B cell (primary cell): Measurements from ENCODE around the gene LTBP3. TPM values are rescaled to one million over a fixed set of nuclear protein-coding genes. Genes with fewer than 3 reads are reported as not detected.

Experiments used
- ATAC-seq: fragments of 200-7000 bp; cut with Tn5 transposase; one replicate; pipeline ENCODE4 v1.10.0; 2021; ENCODE audit warnings: low read depth, mild to moderate bottlenecking, moderate number of reproducible peaks, moderate library complexity
- CTCF ChIA-PET: fragments of 350-600 bp; sonication (Branson Sonifier 250); formaldehyde crosslinking; loops from one replicate; lab custom pipeline; 2021; ENCODE audit warnings: antibody characterized with exemption, inconsistent platforms; lab: Charles Lee
- POLR2A ChIA-PET: fragments of 350-600 bp; sonication (Branson Sonifier 250); formaldehyde crosslinking; loops from one replicate; lab custom pipeline; 2021; ENCODE audit warnings: antibody characterized with exemption; lab: Charles Lee
- DNase-seq: peaks from one replicate; pipeline ENCODE4 v3.0.0; 2013
- H2AFZ ChIP-seq: 2 replicates; pipeline ENCODE4 v1.6.1; 2012; ENCODE audit warnings: mild to moderate bottlenecking, low read depth, low read length; ENCODE audit not compliant: insufficient read depth, poor library complexity, severe bottlenecking
- H3K27ac ChIP-seq, 2 donors: 1 replicate in 1 of 2; 2 replicates in 1 of 2; pipeline ENCODE4 v1.5.1; 2012 to 2013; ENCODE audit warnings: low read length in 2 of 2, mild to moderate bottlenecking in 2 of 2, moderate library complexity in 1 of 2
- H3K27me3 ChIP-seq, 4 experiments: fragments of 200-600 bp in 1 of 4; sonication (generic) in 1 of 4; replicated peaks in 1 of 4; 1 replicate in 2 of 4; 2 replicates in 2 of 4; pipeline versions ENCODE4 v1.6.1 to v1.7.0; 2013 to 2016; ENCODE audit warnings: low read length in 3 of 4, mild to moderate bottlenecking in 2 of 4, mixed read lengths in 1 of 4, moderate library complexity in 1 of 4; ENCODE audit not compliant: insufficient read depth in 4 of 4, control insufficient read depth in 3 of 4; ENCODE audit errors: control extremely low read depth in 1 of 4
- H3K36me3 ChIP-seq, 2 experiments: replicated peaks in 1 of 2; 1 replicate in 1 of 2; 2 replicates in 1 of 2; pipeline versions ENCODE4 v1.6.1 to v1.7.1; 2013; ENCODE audit warnings: low read length in 1 of 2; ENCODE audit not compliant: insufficient read depth in 2 of 2, control insufficient read depth in 1 of 2; ENCODE audit errors: control extremely low read depth in 1 of 2, extremely low read depth in 1 of 2
- H3K4me1 ChIP-seq, 2 donors: fragments of 200-600 bp in 1 of 2; sonication (generic) in 1 of 2; 1 replicate in 1 of 2; 2 replicates in 1 of 2; pipeline versions ENCODE4 v1.5.1 to v1.6.1; 2013 to 2017; ENCODE audit warnings: low read length in 2 of 2; ENCODE audit not compliant: control insufficient read depth in 2 of 2, insufficient read depth in 2 of 2
- H3K4me2 ChIP-seq: replicated peaks from 2 replicates; pipeline ENCODE3; 2012; ENCODE audit warnings: mild to moderate bottlenecking, low read depth, low read length; ENCODE audit not compliant: poor library complexity, severe bottlenecking
- H3K4me3 ChIP-seq, 5 experiments: fragments of 200-600 bp in 1 of 5; sonication (generic) in 1 of 5; 1 replicate in 3 of 5; 2 replicates in 2 of 5; pipeline versions ENCODE4 v1.5.1 to v1.7.0; 2011 to 2016; ENCODE audit warnings: low read length in 4 of 5, mild to moderate bottlenecking in 4 of 5, low read depth in 2 of 5, control low read depth in 1 of 5, moderate library complexity in 1 of 5; ENCODE audit not compliant: insufficient read depth in 1 of 5; ENCODE audit errors: control extremely low read depth in 1 of 5, extremely low read depth in 1 of 5
- H3K79me2 ChIP-seq: fragments of 200-600 bp; sonication (generic); one replicate; pipeline ENCODE4 v1.6.0; 2016; ENCODE audit warnings: low read length; ENCODE audit not compliant: control insufficient read depth, insufficient read depth
- H3K9ac ChIP-seq: fragments of 200-600 bp; sonication (generic); 2 replicates; pipeline ENCODE4 v1.6.1; 2017; ENCODE audit warnings: mild to moderate bottlenecking, low read length, moderate library complexity
- H3K9me3 ChIP-seq, 3 donors: one replicate each; pipeline versions ENCODE4 v1.6.1 to v1.7.1; 2013; ENCODE audit warnings: low read length in 2 of 3; ENCODE audit not compliant: control insufficient read depth in 2 of 3, insufficient read depth in 1 of 3; ENCODE audit errors: control extremely low read depth in 1 of 3
- H4K20me1 ChIP-seq: 2 replicates; pipeline ENCODE4 v1.6.0; 2012; ENCODE audit warnings: mild to moderate bottlenecking, low read length; ENCODE audit not compliant: insufficient read depth, control insufficient read depth, poor library complexity, severe bottlenecking
- H3K27ac Mint-ChIP-seq: one replicate; pipeline ENCODE4 v1.8.0; 2021; ENCODE audit warnings: mixed read lengths
- H3K27me3 Mint-ChIP-seq: one replicate; pipeline ENCODE4 v1.8.0; 2021; ENCODE audit warnings: mixed read lengths
- H3K4me1 Mint-ChIP-seq: one replicate; pipeline ENCODE4 v1.8.0; 2021; ENCODE audit warnings: mixed read lengths
- H3K4me3 Mint-ChIP-seq: one replicate; pipeline ENCODE4 v1.8.0; 2021; ENCODE audit warnings: mixed read lengths
- H3K9me3 Mint-ChIP-seq: one replicate; pipeline ENCODE4 v1.8.0; 2022; ENCODE audit warnings: mixed read lengths; ENCODE audit not compliant: insufficient read depth
- EZH2 ChIP-seq: IDR thresholded peaks from 2 replicates; pipeline ENCODE4 v1.6.1; 2012; ENCODE audit warnings: borderline replicate concordance, low read depth, mild to moderate bottlenecking, moderate library complexity, low read length; ENCODE audit not compliant: insufficient read depth, poor library complexity, severe bottlenecking
- WGBS: methylation state at CpG from one replicate; pipeline ENCODE4 v1.1.5; 2013; ENCODE audit warnings: missing lambda C conversion rate; ENCODE audit not compliant: insufficient coverage; 5-methylcytosine and 5-hydroxymethylcytosine counted together
- intact Hi-C: fragments of 100-400 bp; cut with micrococcal nuclease; formaldehyde crosslinking; loops from one replicate; pipeline ENCODE4 v1.10.0; 2022
- polyA plus RNA-seq: library from polyadenylated mRNA; depleted of rRNA; stranded (reverse); fragments of >200 nt; gene quantifications from 2 replicates; pipeline ENCODE4 v1.2.3, GENCODE V29; 2012
- total RNA-seq, 2 donors: library from RNA; stranded (reverse); fragments of 120-200 nt in 1 of 2; gene quantifications; 1 replicate in 1 of 2; 2 replicates in 1 of 2; pipeline versions ENCODE4 v1.2.3 to v1.2.4, GENCODE V29; 2013 to 2022
- TF ChIP-seq, protein P1 (sequence below): fragments of 200-600 bp; IDR thresholded peaks from one replicate; pipeline ENCODE4 v1.8.0; 2022; ENCODE audit warnings: antibody characterized with exemption, mild to moderate bottlenecking

LTBP3 gene
- total and polyA plus RNA-seq, 2 donors (not counting 1 experiment from before 2014, with no cell fraction given) = 65.1 to 69.0 TPM

- H3K4me1 Mint-ChIP-seq = peaks cover 38% of the 10 kb centered on the region
- Histone ChIP-seq H3K9me3 (no peaks in the 10 kb centered on the region), H3K4me1 (peaks cover 27 to 41% of the 10 kb centered on the region in 2 donors), H3K27ac (peak overlapping the region; percentile 82 to 92), H3K79me2 (no peaks in the 10 kb centered on the region), H3K9ac (peak overlapping the region; percentile 46), H4K20me1 (peaks cover 14% of the 10 kb centered on the region), H3K4me2 (peak overlapping the region; percentile 73), H3K4me3 (peak overlapping the region in 3 of 5 experiments; percentile 9 to 26 (median 13)), H2AFZ (peak overlapping the region; percentile 68), H3K36me3 (peaks cover 0 to 48% of the 10 kb centered on the region in 2 experiments), H3K27me3 (no peaks in the 10 kb centered on the region)
- TF ChIP-seq EZH2 = no peak
- TF ChIP-seq, protein P1, sequence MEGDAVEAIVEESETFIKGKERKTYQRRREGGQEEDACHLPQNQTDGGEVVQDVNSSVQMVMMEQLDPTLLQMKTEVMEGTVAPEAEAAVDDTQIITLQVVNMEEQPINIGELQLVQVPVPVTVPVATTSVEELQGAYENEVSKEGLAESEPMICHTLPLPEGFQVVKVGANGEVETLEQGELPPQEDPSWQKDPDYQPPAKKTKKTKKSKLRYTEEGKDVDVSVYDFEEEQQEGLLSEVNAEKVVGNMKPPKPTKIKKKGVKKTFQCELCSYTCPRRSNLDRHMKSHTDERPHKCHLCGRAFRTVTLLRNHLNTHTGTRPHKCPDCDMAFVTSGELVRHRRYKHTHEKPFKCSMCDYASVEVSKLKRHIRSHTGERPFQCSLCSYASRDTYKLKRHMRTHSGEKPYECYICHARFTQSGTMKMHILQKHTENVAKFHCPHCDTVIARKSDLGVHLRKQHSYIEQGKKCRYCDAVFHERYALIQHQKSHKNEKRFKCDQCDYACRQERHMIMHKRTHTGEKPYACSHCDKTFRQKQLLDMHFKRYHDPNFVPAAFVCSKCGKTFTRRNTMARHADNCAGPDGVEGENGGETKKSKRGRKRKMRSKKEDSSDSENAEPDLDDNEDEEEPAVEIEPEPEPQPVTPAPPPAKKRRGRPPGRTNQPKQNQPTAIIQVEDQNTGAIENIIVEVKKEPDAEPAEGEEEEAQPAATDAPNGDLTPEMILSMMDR = peak; percentile 83
- no peaks in the 10 kb centered on the region for H3K9me3 Mint-ChIP-seq
- 13% methylated on average over 13 of the region's 13 CpGs for WGBS
- ChIA-PET POLR2A (interaction anchor here (0.5 to 4.9 kb wide), 10 partner anchors 12 to 221 kb away, joined by 3 to 45 read pairs (median 5); partner anchors contain the start of genes EHBP1L1, FAM89B and ZNRD2), CTCF (interaction anchor here (0.6 to 9.7 kb wide), 29 partner anchors 11 to 313 kb away, joined by 3 to 144 read pairs (median 4); partner anchors contain the start of genes EHBP1L1, FAM89B, MAP3K11 and PCNX3)
- DNase-seq (peak; percentile 87), ATAC-seq (peak; percentile 76)
- H3K27ac Mint-ChIP-seq = peak overlapping the region; percentile 93
- no peaks in the 10 kb centered on the region for H3K27me3 Mint-ChIP-seq
- intact Hi-C loops = loop anchor here (1.0 to 2.0 kb wide), 6 partner anchors 14 to 222 kb away; partner anchors contain the start of genes PCNX3 and ZNRD2
- H3K4me3 Mint-ChIP-seq = peak overlapping the region; percentile 75
These were observed 30.3 kb upstream of the LTBP3 start for GRCh38 chr11:65588199-65589054.
